ENCODE measurements around the gene WASHC1.
"Not testable (repeated sequence)": the region's sequence is repeated elsewhere in the genome, so short reads cannot be mapped to it uniquely, and the experiment has no call there.

WASHC1 gene

GRCh38 chr9:14129-14809 lies 15.0 kb downstream of the WASHC1 start:
- DNase-seq (ENCODE audit: low read depth in 3 of 3) = not testable (repeated sequence)

- peak; percentile 27 to 37 (median 33) for DNase-seq (ENCODE audit: low read depth in 3 of 3)
Observed at GRCh38 chr9:11206-11605, 18.1 kb downstream of the WASHC1 start.

- DNase-seq (ENCODE audit: low read depth in 3 of 3) = not testable (repeated sequence)
Observed at GRCh38 chr9:10653-11053, 18.6 kb downstream of the WASHC1 start.

GRCh38 chr9:10207-10606 lies 19.0 kb downstream of the WASHC1 start:
- not testable (repeated sequence) for DNase-seq (ENCODE audit: low read depth in 3 of 3)
